OCI-LY7 (cell line): ENCODE results near the gene SCAF8. TPM values are rescaled to one million over a fixed set of nuclear protein-coding genes. Genes with fewer than 3 reads are reported as not detected.

Experiments used
- BruUV-seq: library from RNA; stranded (reverse); fragments of 400-500 nt; replicated peaks from 2 replicates; lab custom pipeline; 2021; lab: Mats Ljungman, UMichigan
- CTCF ChIA-PET: fragments of 300-600 bp; sonication (Branson Sonifier 250); formaldehyde crosslinking; loops from one replicate; lab custom pipeline; 2022; ENCODE audit warnings: antibody characterized with exemption; ENCODE audit not compliant: unreplicated experiment; lab: Charles Lee
- POLR2A ChIA-PET: fragments of 300-600 bp; sonication (Branson Sonifier 250); formaldehyde crosslinking; loops from one replicate; lab custom pipeline; 2022; ENCODE audit warnings: antibody characterized with exemption; lab: Charles Lee
- DNase-seq: peaks from one replicate; pipeline ENCODE4 v3.0.0-alpha.2; 2015; ENCODE audit warnings: low spot score
- H2AFZ ChIP-seq: fragments of 200-600 bp; sonication (generic), shearing (Covaris generic); 2 replicates; pipeline ENCODE4 v1.6.1; 2014; ENCODE audit warnings: mild to moderate bottlenecking, antibody characterized with exemption, low read length, moderate library complexity
- H3K27ac ChIP-seq: fragments of 200-600 bp; sonication (generic); 2 replicates; pipeline ENCODE4 v1.5.1; 2014; ENCODE audit warnings: mixed run types, low read depth, mild to moderate bottlenecking, moderate library complexity, low read length, inconsistent platforms; ENCODE audit not compliant: poor library complexity, severe bottlenecking
- H3K36me3 ChIP-seq: fragments of 200-600 bp; sonication (generic); 2 replicates; pipeline ENCODE4 v1.6.1; 2014; ENCODE audit warnings: mild to moderate bottlenecking, antibody characterized with exemption, low read length, moderate library complexity, mixed read lengths; ENCODE audit not compliant: insufficient read depth
- H3K4me1 ChIP-seq: fragments of 200-600 bp; sonication (generic); 2 replicates; pipeline ENCODE4 v1.5.1; 2014; ENCODE audit warnings: mild to moderate bottlenecking, low read length; ENCODE audit not compliant: insufficient read depth, poor library complexity, severe bottlenecking
- H3K4me2 ChIP-seq: fragments of 200-600 bp; sonication (generic); 2 replicates; pipeline ENCODE4 v1.6.1; 2014; ENCODE audit warnings: mild to moderate bottlenecking, low read length
- H3K4me3 ChIP-seq: fragments of 200-600 bp; sonication (generic); 2 replicates; pipeline ENCODE4 v1.5.1; 2014; ENCODE audit warnings: mild to moderate bottlenecking, low read depth, low read length; ENCODE audit not compliant: poor library complexity, severe bottlenecking
- H3K79me2 ChIP-seq: fragments of 200-600 bp; sonication (generic); 2 replicates; pipeline ENCODE4 v1.6.1; 2016; ENCODE audit warnings: low read depth, mild to moderate bottlenecking, low read length, moderate library complexity, mixed read lengths; ENCODE audit not compliant: insufficient read depth
- H3K9me2 ChIP-seq: fragments of 200-600 bp; sonication (generic); 2 replicates; pipeline ENCODE4 v1.6.1; 2016; ENCODE audit warnings: mild to moderate bottlenecking, low read length, mixed read lengths; ENCODE audit not compliant: insufficient read depth
- H3K9me3 ChIP-seq: fragments of 200-600 bp; sonication (generic); 2 replicates; pipeline ENCODE4 v1.6.1; 2014; ENCODE audit warnings: mild to moderate bottlenecking, mixed run types, low read length, mixed read lengths
- H4K20me1 ChIP-seq: fragments of 200-600 bp; sonication (generic); 2 replicates; pipeline ENCODE4 v1.6.1; 2014; ENCODE audit warnings: mild to moderate bottlenecking, antibody characterized with exemption, low read length, moderate library complexity, mixed read lengths; ENCODE audit not compliant: insufficient read depth
- EZH2phosphoT487 ChIP-seq: fragments of 200-600 bp; sonication (generic); IDR thresholded peaks from 2 replicates; pipeline ENCODE4 v1.6.1; 2018; ENCODE audit warnings: low read depth, borderline replicate concordance, mild to moderate bottlenecking, mixed run types, antibody characterized with exemption, low read length, moderate library complexity, mixed read lengths
- intact Hi-C: fragments of 100-400 bp; cut with micrococcal nuclease; formaldehyde crosslinking; loops from one replicate; pipeline ENCODE4 v1.10.0; 2022; ENCODE audit not compliant: unreplicated experiment
- total RNA-seq, 2 experiments: library from RNA; depleted of rRNA in 1 of 2; stranded (reverse); fragments of >200 nt in 1 of 2; shearing (Covaris generic) in 1 of 2; gene quantifications; 2 replicates each; pipeline ENCODE4 v1.2.3, GENCODE V29; 2014 to 2022
- TF ChIP-seq, protein P1 (sequence below): fragments of 200-600 bp; sonication (generic); conservative IDR thresholded peaks from 2 replicates; pipeline ENCODE4 v1.5.1; 2014; ENCODE audit warnings: mild to moderate bottlenecking, antibody characterized with exemption, low read length, moderate library complexity, mixed read lengths

Gene SCAF8
- total RNA-seq, 2 experiments from 2014 or later = 25.8 to 47.0 TPM

DNA sequence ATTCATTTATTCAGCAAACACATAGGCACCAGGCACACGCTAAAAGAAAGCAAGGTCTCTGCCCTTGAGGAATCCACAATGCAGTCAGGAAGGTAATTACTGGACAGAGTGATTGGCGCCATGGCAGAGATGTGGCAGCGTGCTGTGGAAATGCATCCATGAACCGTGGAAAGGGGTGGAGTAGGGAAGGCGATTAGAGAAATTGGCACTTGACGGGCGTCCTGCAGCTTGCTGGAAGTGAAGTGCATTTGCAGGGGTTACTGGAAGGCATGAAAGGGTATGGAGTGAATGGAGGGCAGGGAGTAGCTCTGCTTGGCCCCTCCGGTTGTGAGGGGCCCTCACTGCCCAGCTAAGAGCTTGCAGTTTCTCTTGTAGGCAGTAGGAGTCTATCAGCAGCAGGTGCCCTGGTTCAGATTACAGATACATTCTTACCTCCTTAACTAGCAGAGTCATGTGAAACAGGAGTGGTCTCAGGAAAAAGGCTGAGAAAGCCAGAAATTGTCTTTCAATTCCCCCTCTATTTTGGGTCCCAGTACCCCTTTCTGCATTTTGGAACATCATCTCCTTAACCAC lies 139.4 kb downstream of the SCAF8 start:
- H2AFZ ChIP-seq = no peak overlapping the region
- POLR2A ChIA-PET = no interaction called here
- H3K9me2 ChIP-seq = no peaks in the 10 kb centered on the region
- no TSS peak for BruUV-seq
- TF ChIP-seq, protein P1, sequence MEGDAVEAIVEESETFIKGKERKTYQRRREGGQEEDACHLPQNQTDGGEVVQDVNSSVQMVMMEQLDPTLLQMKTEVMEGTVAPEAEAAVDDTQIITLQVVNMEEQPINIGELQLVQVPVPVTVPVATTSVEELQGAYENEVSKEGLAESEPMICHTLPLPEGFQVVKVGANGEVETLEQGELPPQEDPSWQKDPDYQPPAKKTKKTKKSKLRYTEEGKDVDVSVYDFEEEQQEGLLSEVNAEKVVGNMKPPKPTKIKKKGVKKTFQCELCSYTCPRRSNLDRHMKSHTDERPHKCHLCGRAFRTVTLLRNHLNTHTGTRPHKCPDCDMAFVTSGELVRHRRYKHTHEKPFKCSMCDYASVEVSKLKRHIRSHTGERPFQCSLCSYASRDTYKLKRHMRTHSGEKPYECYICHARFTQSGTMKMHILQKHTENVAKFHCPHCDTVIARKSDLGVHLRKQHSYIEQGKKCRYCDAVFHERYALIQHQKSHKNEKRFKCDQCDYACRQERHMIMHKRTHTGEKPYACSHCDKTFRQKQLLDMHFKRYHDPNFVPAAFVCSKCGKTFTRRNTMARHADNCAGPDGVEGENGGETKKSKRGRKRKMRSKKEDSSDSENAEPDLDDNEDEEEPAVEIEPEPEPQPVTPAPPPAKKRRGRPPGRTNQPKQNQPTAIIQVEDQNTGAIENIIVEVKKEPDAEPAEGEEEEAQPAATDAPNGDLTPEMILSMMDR = no peak
- no peak for TF ChIP-seq EZH2phosphoT487
- no peak overlapping the region for H3K27ac ChIP-seq
- no peak overlapping the region for H3K4me2 ChIP-seq
- H3K9me3 ChIP-seq = no peaks in the 10 kb centered on the region
- no peaks in the 10 kb centered on the region; the same call in 1 of the 2 replicates for H3K36me3 ChIP-seq
- intact Hi-C loops = no loop called here
- no peak overlapping the region for H3K4me3 ChIP-seq
- no peaks in the 10 kb centered on the region; the same call in 1 of the 2 replicates for H4K20me1 ChIP-seq
- no peaks in the 10 kb centered on the region for H3K79me2 ChIP-seq
- DNase-seq = no peak
- CTCF ChIA-PET = no interaction called here
- H3K4me1 ChIP-seq = no peaks in the 10 kb centered on the region

DNA sequence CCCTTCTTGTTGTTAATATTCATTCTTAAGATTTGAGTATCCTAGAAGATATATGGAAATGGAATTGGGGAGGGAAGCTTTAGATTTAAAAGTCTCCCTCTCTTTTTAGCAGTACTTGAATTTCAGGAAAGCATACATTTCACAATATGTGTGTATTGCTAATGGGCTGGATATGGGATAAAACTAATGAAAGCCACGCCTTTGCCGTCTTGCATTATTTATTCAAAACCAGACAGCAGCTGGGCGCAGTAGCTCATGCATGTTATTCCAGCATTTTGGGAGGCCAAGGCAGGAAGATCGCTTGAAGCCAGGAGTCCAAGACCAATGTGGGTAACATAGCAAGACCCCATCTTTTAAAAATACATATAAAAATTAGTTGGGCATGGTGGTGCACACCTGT lies 140.3 kb downstream of the SCAF8 start:
- POLR2A ChIA-PET = interaction anchor here (0.8 kb wide), 1 partner anchor 12 kb away, joined by 3 read pairs; no protein-coding TSS in a partner anchor
- intact Hi-C loops = no loop called here
- no TSS peak for BruUV-seq

More for the DNA sequence above, 140.3 kb downstream of the SCAF8 start:
- CTCF ChIA-PET = no interaction called here
- Histone ChIP-seq H3K9me2 (no peaks in the 10 kb centered on the region), H3K4me3 (no peak overlapping the region), H4K20me1 (no peaks in the 10 kb centered on the region; the same call in 1 of the 2 replicates), H3K36me3 (no peaks in the 10 kb centered on the region; the same call in 1 of the 2 replicates), H3K27ac (no peak overlapping the region), H3K4me1 (no peaks in the 10 kb centered on the region), H2AFZ (no peak overlapping the region), H3K79me2 (no peaks in the 10 kb centered on the region), H3K9me3 (no peaks in the 10 kb centered on the region), H3K4me2 (no peak overlapping the region)
- TF ChIP-seq, protein P1 = no peak
- TF ChIP-seq EZH2phosphoT487 = no peak
- no peak for DNase-seq
